ENCODE results near the gene ZNF835. TPM values are rescaled to one million over a fixed set of nuclear protein-coding genes. Genes with fewer than 3 reads are reported as not detected.

The ZNF835 gene
- total and polyA plus RNA-seq, 2 of the 13 experiments (the other 11 are each of a cell fraction or from before 2014, with no cell fraction given), result not detected

DNA sequence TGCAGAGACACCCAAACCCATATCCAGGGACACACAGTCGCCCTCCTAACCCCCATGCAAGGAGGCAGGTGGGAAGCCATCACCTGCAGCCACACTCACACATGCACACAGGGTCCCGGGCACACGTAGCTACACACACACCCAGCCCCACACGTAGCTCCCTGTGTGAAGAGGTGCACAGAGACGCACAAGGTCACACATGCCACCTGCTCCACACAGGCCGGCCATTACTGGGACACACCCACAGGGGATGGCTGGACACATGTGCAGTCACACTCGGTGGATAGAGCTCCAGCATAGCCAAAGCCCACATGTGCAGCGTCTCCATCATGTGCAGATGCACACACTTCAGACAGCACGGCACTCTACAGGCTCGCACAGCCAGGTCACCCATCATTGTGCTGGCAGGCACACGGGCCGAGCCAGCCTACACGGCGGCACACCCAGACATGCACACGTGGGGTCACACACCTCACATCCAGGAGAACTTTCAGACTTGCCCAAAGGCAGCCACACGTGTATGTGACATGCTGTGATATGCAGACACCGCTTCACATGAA lies 1.1 kb downstream of the ZNF835 start:
- ATAC-seq, result no peak
- CTCF ChIA-PET (ENCODE audit: low intra/inter-chr PET ratio, low total read pairs), result no interaction called here
- Histone ChIP-seq H3K36me3 (replicated peaks in 1 of 2; ENCODE audit: control insufficient read depth in 1 of 2, insufficient read depth in 2 of 2, low read length in 2 of 2) (no peaks in the 10 kb centered on the region), H3K27me3 (ENCODE audit: control insufficient read depth in 1 of 2, insufficient read depth in 2 of 2, low read length in 2 of 2) (no peaks in the 10 kb centered on the region), H3K4me1 (ENCODE audit: insufficient read depth, low read length) (no peaks in the 10 kb centered on the region), H3K27ac (ENCODE audit: extremely low read length, insufficient read depth, low read length) (no peak overlapping the region), H3K4me2 (ENCODE audit: low read depth, low read length) (no peak overlapping the region), H3K9me3 (ENCODE audit: low read length) (no peaks in the 10 kb centered on the region; the same call in 1 of the 2 replicates), H3K79me2 (ENCODE audit: insufficient read depth, low read length) (no peaks in the 10 kb centered on the region), H3K4me3 (replicated peaks in 1 of 3; ENCODE audit: insufficient read depth in 1 of 3, low read depth in 2 of 3, low read length in 3 of 3) (no peak overlapping the region), H3K9ac (ENCODE audit: insufficient read depth, low read depth, low read length) (no peak overlapping the region), H2AFZ (ENCODE audit: low read length) (no peak overlapping the region), H4K20me1 (ENCODE audit: insufficient read depth, low read length) (no peaks in the 10 kb centered on the region)
- in situ Hi-C loops (cut with HindIII; ENCODE audit: extremely low pct_ligation_motif_present, low pct_unique_long_range_greater_than_20kb), result no loop called here
- TF ChIP-seq ZNF501 (CRISPR knock-in tag; IDR thresholded peaks at IDR 0.05), result no peak
- TF ChIP-seq NFIC (IDR thresholded peaks at IDR 0.05; ENCODE audit: low read length), result no peak
- TF ChIP-seq KLF12 (CRISPR knock-in tag; IDR thresholded peaks at IDR 0.05; ENCODE audit: borderline replicate concordance), result no peak
- no peak for TF ChIP-seq EP300 (IDR thresholded peaks at IDR 0.05; ENCODE audit: low read depth in 2 of 2, low read length in 2 of 2)
- TF ChIP-seq EP300 (CRISPR knock-in tag; IDR thresholded peaks at IDR 0.05; ENCODE audit: borderline replicate concordance), result no peak
- TF ChIP-seq MTF2 (CRISPR knock-in tag; IDR thresholded peaks at IDR 0.05; ENCODE audit: borderline replicate concordance), result no peak
- no peak for TF ChIP-seq RELA (CRISPR knock-in tag; IDR thresholded peaks at IDR 0.05)
- no peak for TF ChIP-seq ZSCAN30 (CRISPR knock-in tag; IDR thresholded peaks at IDR 0.05)
- DNase-seq (ENCODE audit: low spot score), result no peak
- intact Hi-C loops (cut with micrococcal nuclease; ENCODE audit: unreplicated experiment), result no loop called here
- POLR2A ChIA-PET, result no interaction called here
- FAIRE-seq, result no peak
- WGBS (ENCODE audit: low lambda C conversion rate), result 28% methylated on average over 9 of the region's 17 CpGs
- BruUV-seq (replicated peaks), result no TSS peak

DNA sequence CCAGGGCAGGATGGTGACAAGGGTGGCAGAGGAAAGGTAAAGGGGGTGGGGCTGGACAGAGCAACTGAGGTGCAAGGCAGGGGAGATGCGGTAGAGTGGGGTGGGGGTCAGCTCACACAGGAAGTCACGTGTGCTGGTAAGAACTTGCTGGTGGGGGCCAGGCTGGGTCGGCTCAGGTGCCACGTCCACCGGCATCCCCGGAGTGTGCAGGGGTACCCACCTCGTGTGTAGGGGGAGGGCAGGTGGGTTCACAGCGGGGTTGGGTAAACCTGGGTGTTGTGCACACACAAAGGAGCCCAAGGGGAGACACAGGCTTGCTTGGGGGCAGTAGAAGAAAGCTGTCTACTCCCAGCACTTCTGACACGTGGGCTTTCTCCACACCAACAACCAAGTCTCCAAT lies 2.9 kb downstream of the ZNF835 start:
- TF ChIP-seq ZNF468 (CRISPR knock-in tag; IDR thresholded peaks at IDR 0.05) (no peak), SCMH1 (CRISPR knock-in tag; IDR thresholded peaks at IDR 0.05; ENCODE audit: borderline replicate concordance) (no peak), DNMT3B (CRISPR knock-in tag; conservative IDR thresholded peaks at IDR 0.05) (no peak), SAP130 (CRISPR knock-in tag; IDR thresholded peaks at IDR 0.05; ENCODE audit: low read depth) (no peak), MTF1 (CRISPR knock-in tag; IDR thresholded peaks at IDR 0.05) (no peak), HOXA5 (CRISPR knock-in tag; IDR thresholded peaks at IDR 0.05) (no peak), WIZ (CRISPR knock-in tag; IDR thresholded peaks at IDR 0.05) (no peak), PHF21A (CRISPR knock-in tag; IDR thresholded peaks at IDR 0.05) (no peak), MTA1 (CRISPR knock-in tag; IDR thresholded peaks at IDR 0.05; ENCODE audit: borderline replicate concordance) (no peak), ZNF34 (CRISPR knock-in tag; IDR thresholded peaks at IDR 0.05; ENCODE audit: borderline replicate concordance) (no peak), ZFY (CRISPR knock-in tag; IDR thresholded peaks at IDR 0.05) (no peak), RNF2 (conservative IDR thresholded peaks at IDR 0.05; ENCODE audit: low read depth) (no peak)
- TF ChIP-seq, protein P1, sequence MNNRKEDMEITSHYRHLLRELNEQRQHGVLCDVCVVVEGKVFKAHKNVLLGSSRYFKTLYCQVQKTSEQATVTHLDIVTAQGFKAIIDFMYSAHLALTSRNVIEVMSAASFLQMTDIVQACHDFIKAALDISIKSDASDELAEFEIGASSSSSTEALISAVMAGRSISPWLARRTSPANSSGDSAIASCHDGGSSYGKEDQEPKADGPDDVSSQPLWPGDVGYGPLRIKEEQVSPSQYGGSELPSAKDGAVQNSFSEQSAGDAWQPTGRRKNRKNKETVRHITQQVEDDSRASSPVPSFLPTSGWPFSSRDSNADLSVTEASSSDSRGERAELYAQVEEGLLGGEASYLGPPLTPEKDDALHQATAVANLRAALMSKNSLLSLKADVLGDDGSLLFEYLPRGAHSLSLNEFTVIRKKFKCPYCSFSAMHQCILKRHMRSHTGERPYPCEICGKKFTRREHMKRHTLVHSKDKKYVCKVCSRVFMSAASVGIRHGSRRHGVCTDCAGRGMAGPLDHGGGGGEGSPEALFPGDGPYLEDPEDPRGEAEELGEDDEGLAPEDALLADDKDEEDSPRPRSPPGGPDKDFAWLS (CRISPR knock-in tag; IDR thresholded peaks at IDR 0.05; ENCODE audit: borderline replicate concordance), result no peak
- H3K4me2 ChIP-seq (ENCODE audit: low read depth, low read length), result no peak overlapping the region
- H3K9ac ChIP-seq (ENCODE audit: insufficient read depth, low read depth, low read length), result no peak overlapping the region
- intact Hi-C loops (cut with micrococcal nuclease; ENCODE audit: unreplicated experiment) (no loop called here), in situ Hi-C loops (cut with HindIII; ENCODE audit: extremely low pct_ligation_motif_present, low pct_unique_long_range_greater_than_20kb) (no loop called here)
- ChIA-PET POLR2A (no interaction called here), CTCF (ENCODE audit: low intra/inter-chr PET ratio, low total read pairs) (no interaction called here)
- no peaks in the 10 kb centered on the region for H4K20me1 ChIP-seq (ENCODE audit: insufficient read depth, low read length)
- H3K4me3 ChIP-seq (replicated peaks in 1 of 3; ENCODE audit: insufficient read depth in 1 of 3, low read depth in 2 of 3, low read length in 3 of 3), result no peak overlapping the region
- no peak overlapping the region for H2AFZ ChIP-seq (ENCODE audit: low read length)
- H3K36me3 ChIP-seq (replicated peaks in 1 of 2; ENCODE audit: control insufficient read depth in 1 of 2, insufficient read depth in 2 of 2, low read length in 2 of 2), result no peaks in the 10 kb centered on the region
- no peaks in the 10 kb centered on the region for H3K79me2 ChIP-seq (ENCODE audit: insufficient read depth, low read length)
- H3K4me1 ChIP-seq (ENCODE audit: insufficient read depth, low read length), result no peaks in the 10 kb centered on the region
- BruUV-seq (replicated peaks), result no TSS peak
- WGBS (ENCODE audit: low lambda C conversion rate), result 55% methylated on average over 2 of the region's 9 CpGs
- H3K27ac ChIP-seq (ENCODE audit: extremely low read length, insufficient read depth, low read length), result no peak overlapping the region
- FAIRE-seq, result no peak
- no peaks in the 10 kb centered on the region; the same call in 1 of the 2 replicates for H3K9me3 ChIP-seq (ENCODE audit: low read length)
- no peak for DNase-seq (ENCODE audit: low spot score)
- no peak for ATAC-seq
- no peaks in the 10 kb centered on the region for H3K27me3 ChIP-seq (ENCODE audit: control insufficient read depth in 1 of 2, insufficient read depth in 2 of 2, low read length in 2 of 2)
